Measurements from ENCODE around the gene CCDC175.

DNA sequence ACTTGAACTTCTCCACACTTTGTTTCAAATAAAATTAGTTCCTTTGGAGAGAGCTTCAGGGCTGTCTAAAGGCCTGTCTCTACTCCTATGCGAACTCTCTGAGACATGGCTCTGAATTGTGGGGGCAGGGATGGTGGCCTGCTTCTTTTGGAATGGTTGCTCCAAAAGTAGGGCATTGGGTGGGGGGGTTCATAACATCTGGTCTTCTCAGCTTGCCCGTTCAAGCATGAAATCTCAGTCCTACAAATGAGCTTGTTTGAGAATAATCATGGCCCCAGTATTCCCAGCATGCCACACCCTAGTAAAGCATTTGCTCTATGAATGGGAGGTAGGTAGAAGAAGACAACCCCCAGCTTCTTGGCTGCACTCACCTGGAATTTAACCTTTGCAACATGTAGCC lies 118.1 kb downstream of the CCDC175 start:
- TF ChIP-seq, protein P1, sequence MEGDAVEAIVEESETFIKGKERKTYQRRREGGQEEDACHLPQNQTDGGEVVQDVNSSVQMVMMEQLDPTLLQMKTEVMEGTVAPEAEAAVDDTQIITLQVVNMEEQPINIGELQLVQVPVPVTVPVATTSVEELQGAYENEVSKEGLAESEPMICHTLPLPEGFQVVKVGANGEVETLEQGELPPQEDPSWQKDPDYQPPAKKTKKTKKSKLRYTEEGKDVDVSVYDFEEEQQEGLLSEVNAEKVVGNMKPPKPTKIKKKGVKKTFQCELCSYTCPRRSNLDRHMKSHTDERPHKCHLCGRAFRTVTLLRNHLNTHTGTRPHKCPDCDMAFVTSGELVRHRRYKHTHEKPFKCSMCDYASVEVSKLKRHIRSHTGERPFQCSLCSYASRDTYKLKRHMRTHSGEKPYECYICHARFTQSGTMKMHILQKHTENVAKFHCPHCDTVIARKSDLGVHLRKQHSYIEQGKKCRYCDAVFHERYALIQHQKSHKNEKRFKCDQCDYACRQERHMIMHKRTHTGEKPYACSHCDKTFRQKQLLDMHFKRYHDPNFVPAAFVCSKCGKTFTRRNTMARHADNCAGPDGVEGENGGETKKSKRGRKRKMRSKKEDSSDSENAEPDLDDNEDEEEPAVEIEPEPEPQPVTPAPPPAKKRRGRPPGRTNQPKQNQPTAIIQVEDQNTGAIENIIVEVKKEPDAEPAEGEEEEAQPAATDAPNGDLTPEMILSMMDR (IDR thresholded peaks at IDR 0.05 in 2 of 3, conservative IDR thresholded peaks at IDR 0.05 in 1 of 3; ENCODE audit: control insufficient read depth in 2 of 3, extremely low read depth in 1 of 3, insufficient read depth in 1 of 3, low read depth in 3 of 3, low read length in 3 of 3) = no peak
- no peak for TF ChIP-seq ZNF274 (IDR thresholded peaks at IDR 0.05; ENCODE audit: insufficient read depth, insufficient read length)
- TF ChIP-seq POLR2AphosphoS5 (IDR thresholded peaks at IDR 0.05; ENCODE audit: low read length) = no peak
- TF ChIP-seq SIN3A (IDR thresholded peaks at IDR 0.05; ENCODE audit: low read depth, low read length) = no peak
- TF ChIP-seq, protein P2, sequence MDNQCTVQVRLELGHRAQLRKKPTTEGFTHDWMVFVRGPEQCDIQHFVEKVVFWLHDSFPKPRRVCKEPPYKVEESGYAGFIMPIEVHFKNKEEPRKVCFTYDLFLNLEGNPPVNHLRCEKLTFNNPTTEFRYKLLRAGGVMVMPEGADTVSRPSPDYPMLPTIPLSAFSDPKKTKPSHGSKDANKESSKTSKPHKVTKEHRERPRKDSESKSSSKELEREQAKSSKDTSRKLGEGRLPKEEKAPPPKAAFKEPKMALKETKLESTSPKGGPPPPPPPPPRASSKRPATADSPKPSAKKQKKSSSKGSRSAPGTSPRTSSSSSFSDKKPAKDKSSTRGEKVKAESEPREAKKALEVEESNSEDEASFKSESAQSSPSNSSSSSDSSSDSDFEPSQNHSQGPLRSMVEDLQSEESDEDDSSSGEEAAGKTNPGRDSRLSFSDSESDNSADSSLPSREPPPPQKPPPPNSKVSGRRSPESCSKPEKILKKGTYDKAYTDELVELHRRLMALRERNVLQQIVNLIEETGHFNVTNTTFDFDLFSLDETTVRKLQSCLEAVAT (IDR thresholded peaks at IDR 0.05) = no peak
- TF ChIP-seq, protein P3, sequence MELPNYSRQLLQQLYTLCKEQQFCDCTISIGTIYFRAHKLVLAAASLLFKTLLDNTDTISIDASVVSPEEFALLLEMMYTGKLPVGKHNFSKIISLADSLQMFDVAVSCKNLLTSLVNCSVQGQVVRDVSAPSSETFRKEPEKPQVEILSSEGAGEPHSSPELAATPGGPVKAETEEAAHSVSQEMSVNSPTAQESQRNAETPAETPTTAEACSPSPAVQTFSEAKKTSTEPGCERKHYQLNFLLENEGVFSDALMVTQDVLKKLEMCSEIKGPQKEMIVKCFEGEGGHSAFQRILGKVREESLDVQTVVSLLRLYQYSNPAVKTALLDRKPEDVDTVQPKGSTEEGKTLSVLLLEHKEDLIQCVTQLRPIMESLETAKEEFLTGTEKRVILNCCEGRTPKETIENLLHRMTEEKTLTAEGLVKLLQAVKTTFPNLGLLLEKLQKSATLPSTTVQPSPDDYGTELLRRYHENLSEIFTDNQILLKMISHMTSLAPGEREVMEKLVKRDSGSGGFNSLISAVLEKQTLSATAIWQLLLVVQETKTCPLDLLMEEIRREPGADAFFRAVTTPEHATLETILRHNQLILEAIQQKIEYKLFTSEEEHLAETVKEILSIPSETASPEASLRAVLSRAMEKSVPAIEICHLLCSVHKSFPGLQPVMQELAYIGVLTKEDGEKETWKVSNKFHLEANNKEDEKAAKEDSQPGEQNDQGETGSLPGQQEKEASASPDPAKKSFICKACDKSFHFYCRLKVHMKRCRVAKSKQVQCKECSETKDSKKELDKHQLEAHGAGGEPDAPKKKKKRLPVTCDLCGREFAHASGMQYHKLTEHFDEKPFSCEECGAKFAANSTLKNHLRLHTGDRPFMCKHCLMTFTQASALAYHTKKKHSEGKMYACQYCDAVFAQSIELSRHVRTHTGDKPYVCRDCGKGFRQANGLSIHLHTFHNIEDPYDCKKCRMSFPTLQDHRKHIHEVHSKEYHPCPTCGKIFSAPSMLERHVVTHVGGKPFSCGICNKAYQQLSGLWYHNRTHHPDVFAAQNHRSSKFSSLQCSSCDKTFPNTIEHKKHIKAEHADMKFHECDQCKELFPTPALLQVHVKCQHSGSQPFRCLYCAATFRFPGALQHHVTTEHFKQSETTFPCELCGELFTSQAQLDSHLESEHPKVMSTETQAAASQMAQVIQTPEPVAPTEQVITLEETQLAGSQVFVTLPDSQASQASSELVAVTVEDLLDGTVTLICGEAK (IDR thresholded peaks at IDR 0.05; ENCODE audit: borderline replicate concordance) = no peak
- no peak for TF ChIP-seq ZNF24 (IDR thresholded peaks at IDR 0.05)
- no peak for TF ChIP-seq BACH1 (IDR thresholded peaks at IDR 0.05; ENCODE audit: borderline replicate concordance)
- TF ChIP-seq POLR2AphosphoS2 (IDR thresholded peaks at IDR 0.05; ENCODE audit: low read depth, low read length) = no peak
- no peak for TF ChIP-seq ESRRA (IDR thresholded peaks at IDR 0.05; ENCODE audit: low read length)

All from GM12878 (cell line).